ENCODE data around the gene PMEL.
"Not testable (repeated sequence)": the region's sequence is repeated elsewhere in the genome, so short reads cannot be mapped to it uniquely, and the experiment has no call there.

PMEL gene

GRCh38 chr12:55982319-55982936, 16.6 kb upstream of the PMEL start:
- DNase-seq (ENCODE audit: insufficient read length, low spot score) = no peak
- no peak for FAIRE-seq
- TF ChIP-seq CTCF (IDR thresholded peaks at IDR 0.05; ENCODE audit: insufficient read depth, missing control alignments) = no peak

- not testable (repeated sequence) for DNase-seq (ENCODE audit: insufficient read length, low spot score); FAIRE-seq
Measured at GRCh38 chr12:55981882-55982281, 16.0 kb upstream of the PMEL start.

- no peak for DNase-seq (ENCODE audit: insufficient read length, low spot score)
- no peak for FAIRE-seq
- no peak for TF ChIP-seq CTCF (IDR thresholded peaks at IDR 0.05; ENCODE audit: insufficient read depth, missing control alignments)
Measured at GRCh38 chr12:55979069-55979468, 13.2 kb upstream of the PMEL start.

GRCh38 chr12:55978393-55978792, 12.6 kb upstream of the PMEL start:
- DNase-seq (ENCODE audit: insufficient read length, low spot score) (no peak), FAIRE-seq (no peak)
- TF ChIP-seq CTCF (IDR thresholded peaks at IDR 0.05; ENCODE audit: insufficient read depth, missing control alignments) = no peak

GRCh38 chr12:55974308-55974730, 8.5 kb upstream of the PMEL start:
- no peak for TF ChIP-seq CTCF (IDR thresholded peaks at IDR 0.05; ENCODE audit: insufficient read depth, missing control alignments)
- DNase-seq (ENCODE audit: insufficient read length, low spot score) = no peak
- FAIRE-seq = no peak

GRCh38 chr12:55973599-55974307, 7.9 kb upstream of the PMEL start, which contains the start of gene RAB5B:
TSS of gene RAB5B (plus strand) at chr12:55974078. CDS start at chr12:55986961, 12,883 bp downstream.
- no peak for TF ChIP-seq CTCF (IDR thresholded peaks at IDR 0.05; ENCODE audit: insufficient read depth, missing control alignments)
- FAIRE-seq (peak; percentile 61), DNase-seq (ENCODE audit: insufficient read length, low spot score) (peak; percentile 90)

- FAIRE-seq (no peak), DNase-seq (ENCODE audit: insufficient read length, low spot score) (no peak)
- no peak for TF ChIP-seq CTCF (IDR thresholded peaks at IDR 0.05; ENCODE audit: insufficient read depth, missing control alignments)
Measured at GRCh38 chr12:55972911-55973598, 7.2 kb upstream of the PMEL start.
